Measurements from ENCODE around the gene GRAMD1C. TPM values are rescaled to one million over a fixed set of nuclear protein-coding genes. Genes with fewer than 3 reads are reported as not detected.

Gene GRAMD1C
- polyA plus RNA-seq, 1 of the 3 experiments (the other 2 are of a cell fraction), result 1.2 TPM

- Histone ChIP-seq H3K27ac (ENCODE audit: low read depth in 2 of 2, low read length in 1 of 2) (no peak overlapping the region), H3K4me1 (ENCODE audit: control insufficient read depth in 1 of 2, insufficient read depth in 2 of 2, low read depth in 1 of 2, low read length in 1 of 2) (no peaks in the 10 kb centered on the region), H3F3A (replicated peaks; ENCODE audit: insufficient read depth) (no peaks in the 10 kb centered on the region), H3K9me3 (no peaks in the 10 kb centered on the region; the same call in 1 of the 2 replicates), H2AFZ (ENCODE audit: low read depth) (no peak overlapping the region), H3K4me3 (ENCODE audit: low read depth in 2 of 2, low read length in 1 of 2) (no peak overlapping the region), H3K79me2 (ENCODE audit: insufficient read depth) (no peaks in the 10 kb centered on the region), H3K36me3 (replicated peaks in 1 of 2; ENCODE audit: control insufficient read depth in 1 of 2, insufficient read depth in 2 of 2, low read length in 1 of 2) (peaks cover 0 to 3% of the 10 kb centered on the region in 2 experiments), H3K9ac (no peak overlapping the region), H3K4me2 (no peak overlapping the region), H3K9me2 (no peaks in the 10 kb centered on the region), H4K20me1 (ENCODE audit: insufficient read depth) (no peaks in the 10 kb centered on the region), H3K27me3 (ENCODE audit: insufficient read depth) (no peaks in the 10 kb centered on the region)
- WGBS (ENCODE audit: low lambda C conversion rate), result 98% methylated on average over 4 of the region's 4 CpGs
- DNase-seq, result no peak
- TF ChIP-seq MXI1 (IDR thresholded peaks at IDR 0.05; ENCODE audit: low read depth, low read length) (no peak), FOSL2 (IDR thresholded peaks at IDR 0.05; ENCODE audit: borderline replicate concordance, low read depth) (no peak), TEAD4 (IDR thresholded peaks at IDR 0.05; ENCODE audit: borderline replicate concordance, insufficient read depth) (no peak)
- TF ChIP-seq, protein P1, sequence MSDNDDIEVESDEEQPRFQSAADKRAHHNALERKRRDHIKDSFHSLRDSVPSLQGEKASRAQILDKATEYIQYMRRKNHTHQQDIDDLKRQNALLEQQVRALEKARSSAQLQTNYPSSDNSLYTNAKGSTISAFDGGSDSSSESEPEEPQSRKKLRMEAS (IDR thresholded peaks at IDR 0.05; ENCODE audit: low read depth), result no peak
- TF ChIP-seq, protein P2, sequence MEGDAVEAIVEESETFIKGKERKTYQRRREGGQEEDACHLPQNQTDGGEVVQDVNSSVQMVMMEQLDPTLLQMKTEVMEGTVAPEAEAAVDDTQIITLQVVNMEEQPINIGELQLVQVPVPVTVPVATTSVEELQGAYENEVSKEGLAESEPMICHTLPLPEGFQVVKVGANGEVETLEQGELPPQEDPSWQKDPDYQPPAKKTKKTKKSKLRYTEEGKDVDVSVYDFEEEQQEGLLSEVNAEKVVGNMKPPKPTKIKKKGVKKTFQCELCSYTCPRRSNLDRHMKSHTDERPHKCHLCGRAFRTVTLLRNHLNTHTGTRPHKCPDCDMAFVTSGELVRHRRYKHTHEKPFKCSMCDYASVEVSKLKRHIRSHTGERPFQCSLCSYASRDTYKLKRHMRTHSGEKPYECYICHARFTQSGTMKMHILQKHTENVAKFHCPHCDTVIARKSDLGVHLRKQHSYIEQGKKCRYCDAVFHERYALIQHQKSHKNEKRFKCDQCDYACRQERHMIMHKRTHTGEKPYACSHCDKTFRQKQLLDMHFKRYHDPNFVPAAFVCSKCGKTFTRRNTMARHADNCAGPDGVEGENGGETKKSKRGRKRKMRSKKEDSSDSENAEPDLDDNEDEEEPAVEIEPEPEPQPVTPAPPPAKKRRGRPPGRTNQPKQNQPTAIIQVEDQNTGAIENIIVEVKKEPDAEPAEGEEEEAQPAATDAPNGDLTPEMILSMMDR (IDR thresholded peaks at IDR 0.05), result no peak
- POLR2A ChIA-PET, result no interaction called here
- CTCF ChIA-PET, result no interaction called here
These were observed 35.4 kb downstream of the GRAMD1C start for GRCh38 chr3:113873814-113874526.

DNA sequence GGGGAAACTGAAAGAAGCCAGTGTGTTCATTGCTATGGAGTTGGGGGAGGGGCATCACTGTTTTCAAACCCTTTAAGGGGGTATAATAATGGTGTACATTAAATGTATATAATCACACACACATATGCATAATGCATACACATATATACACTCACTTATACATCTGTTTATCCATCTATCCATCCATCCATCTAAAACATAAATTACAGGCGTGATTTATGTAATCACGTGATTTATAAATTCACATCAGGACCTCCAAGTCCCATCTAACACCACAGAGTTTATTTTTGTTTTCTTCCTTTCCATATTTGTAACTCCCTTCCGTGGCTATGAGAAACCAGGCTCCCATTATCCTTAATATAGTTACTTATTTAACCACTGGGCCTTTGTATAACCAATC, 39.8 kb downstream of the GRAMD1C start:
- no peaks in the 10 kb centered on the region for H4K20me1 ChIP-seq (ENCODE audit: insufficient read depth)
- CTCF ChIA-PET, result no interaction called here
- H3K4me2 ChIP-seq, result no peak overlapping the region
- H3K9me3 ChIP-seq, result no peaks in the 10 kb centered on the region
- H3K4me1 ChIP-seq (ENCODE audit: control insufficient read depth in 1 of 2, insufficient read depth in 2 of 2, low read depth in 1 of 2, low read length in 1 of 2), result no peaks in the 10 kb centered on the region
- H3K9me2 ChIP-seq, result no peaks in the 10 kb centered on the region
- no peaks in the 10 kb centered on the region for H3K27me3 ChIP-seq (ENCODE audit: insufficient read depth)
- POLR2A ChIA-PET, result no interaction called here
- no peak overlapping the region for H3K4me3 ChIP-seq (ENCODE audit: low read depth in 2 of 2, low read length in 1 of 2)
- H3K36me3 ChIP-seq (replicated peaks in 1 of 2; ENCODE audit: control insufficient read depth in 1 of 2, insufficient read depth in 2 of 2, low read length in 1 of 2), result peaks cover 0 to 9% of the 10 kb centered on the region in 2 experiments
- DNase-seq, result no peak
- TF ChIP-seq TEAD4 (IDR thresholded peaks at IDR 0.05; ENCODE audit: borderline replicate concordance, insufficient read depth), result no peak
- no peak for TF ChIP-seq RXRA (IDR thresholded peaks at IDR 0.05; ENCODE audit: borderline replicate concordance, low read depth)
- no peak for TF ChIP-seq TAF1 (IDR thresholded peaks at IDR 0.05; ENCODE audit: borderline replicate concordance, low read depth, low read length)
- TF ChIP-seq FOXM1 (IDR thresholded peaks at IDR 0.05; ENCODE audit: low read depth), result no peak
- no peak for TF ChIP-seq JUND (IDR thresholded peaks at IDR 0.05)
- TF ChIP-seq EZH2phosphoT487 (IDR thresholded peaks at IDR 0.05; ENCODE audit: borderline replicate concordance, low read depth), result no peak
- H3F3A ChIP-seq (replicated peaks; ENCODE audit: insufficient read depth), result no peaks in the 10 kb centered on the region
- no peaks in the 10 kb centered on the region for H3K79me2 ChIP-seq (ENCODE audit: insufficient read depth)
- H2AFZ ChIP-seq (ENCODE audit: low read depth), result no peak overlapping the region
- no peak overlapping the region for H3K27ac ChIP-seq (ENCODE audit: low read depth in 2 of 2, low read length in 1 of 2)
- no peak overlapping the region for H3K9ac ChIP-seq
- WGBS (ENCODE audit: low lambda C conversion rate), result 78% methylated on average over 3 of the region's 3 CpGs

All from SK-N-SH (cell line).